H1 (cell line): ENCODE measurements around the gene TEAD1. TPM values are rescaled to one million over a fixed set of nuclear protein-coding genes. Genes with fewer than 3 reads are reported as not detected.

Source experiments
- ASH2L ChIP-seq: fragments of 200-600, 300-600 bp; sonication (generic); IDR thresholded peaks from one replicate; pipeline ENCODE4 v1.7.1; 2017; ENCODE audit warnings: low read length
- BACH1 ChIP-seq: IDR thresholded peaks from 2 replicates; pipeline ENCODE4 v1.6.1; 2012; ENCODE audit warnings: low read length, improper control_type of control experiment
- CBX5 ChIP-seq: fragments of 300-800, 300-1000 bp; sonication (generic); IDR thresholded peaks from 2 replicates; pipeline ENCODE4 v1.7.1; 2016; ENCODE audit warnings: antibody characterized with exemption, low read length, low read depth
- CBX8 ChIP-seq: fragments of 300-800, 300-1000 bp; sonication (generic); IDR thresholded peaks from 2 replicates; pipeline ENCODE4 v1.7.1; 2016; ENCODE audit warnings: low read depth, low read length, borderline replicate concordance
- CHD1 ChIP-seq: IDR thresholded peaks from 2 replicates; pipeline ENCODE4 v1.6.1; 2012; ENCODE audit warnings: low read depth, low read length, improper control_type of control experiment
- CREB1 ChIP-seq: IDR thresholded peaks from 2 replicates; pipeline ENCODE4 v1.6.1; 2012; ENCODE audit warnings: inconsistent platforms
- EP300 ChIP-seq, 2 experiments: IDR thresholded peaks; 1 replicate in 1 of 2; 2 replicates in 1 of 2; pipeline ENCODE4 v1.6.1; 2011 to 2012; ENCODE audit warnings: low read depth in 2 of 2, low read length in 2 of 2, mild to moderate bottlenecking in 2 of 2, borderline replicate concordance in 1 of 2, inconsistent platforms in 1 of 2, moderate library complexity in 1 of 2
- HDAC2 ChIP-seq, 2 experiments: fragments of 300-600 bp in 1 of 2; sonication (generic) in 1 of 2; IDR thresholded peaks; 2 replicates each; pipeline ENCODE4 v1.6.1; 2011 to 2012; ENCODE audit warnings: low read depth in 2 of 2, low read length in 2 of 2, mild to moderate bottlenecking in 2 of 2, moderate library complexity in 2 of 2, borderline replicate concordance in 1 of 2, inconsistent platforms in 1 of 2
- JUN ChIP-seq: IDR thresholded peaks from 2 replicates; pipeline ENCODE4 v1.6.1; 2011; ENCODE audit warnings: low read depth, mild to moderate bottlenecking, improper control_type of control experiment, low read length
- POLR2A ChIP-seq, 2 experiments: IDR thresholded peaks; 1 replicate in 1 of 2; 2 replicates in 1 of 2; pipeline ENCODE4 v1.6.1; 2011; ENCODE audit warnings: low read depth in 2 of 2, low read length in 2 of 2, mild to moderate bottlenecking in 2 of 2; ENCODE audit errors: control extremely low read depth in 1 of 2
- RAD21 ChIP-seq, 2 experiments: IDR thresholded peaks in 1 of 2; conservative IDR thresholded peaks in 1 of 2; 2 replicates each; pipeline ENCODE4 v1.6.1; 2011; ENCODE audit warnings: low read depth in 2 of 2, low read length in 2 of 2, improper control_type of control experiment in 1 of 2, inconsistent platforms in 1 of 2, mild to moderate bottlenecking in 1 of 2, moderate library complexity in 1 of 2
- RFX5 ChIP-seq: IDR thresholded peaks from 2 replicates; pipeline ENCODE4 v1.6.1; 2011; ENCODE audit warnings: low read depth, low read length, improper control_type of control experiment, borderline replicate concordance
- SIRT6 ChIP-seq: IDR thresholded peaks from one replicate; pipeline ENCODE4 v1.7.1; 2012; ENCODE audit warnings: low read length, inconsistent platforms
- SP1 ChIP-seq: IDR thresholded peaks from 2 replicates; pipeline ENCODE4 v1.6.1; 2011; ENCODE audit warnings: low read depth, low read length
- SP2 ChIP-seq: IDR thresholded peaks from 2 replicates; pipeline ENCODE4 v1.6.1; 2012; ENCODE audit warnings: mild to moderate bottlenecking, low read length, inconsistent platforms
- SUZ12 ChIP-seq: fragments of 200-600 bp; sonication (generic); IDR thresholded peaks from 2 replicates; pipeline ENCODE4 v1.6.1; 2012; ENCODE audit warnings: mild to moderate bottlenecking, inconsistent platforms, low read length, moderate library complexity, mixed read lengths
- TAF1 ChIP-seq: IDR thresholded peaks from 2 replicates; pipeline ENCODE4 v1.6.1; 2011; ENCODE audit warnings: mild to moderate bottlenecking, low read depth, low read length
- TBP ChIP-seq: IDR thresholded peaks from 2 replicates; pipeline ENCODE4 v1.6.1; 2011; ENCODE audit warnings: low read depth, low read length, improper control_type of control experiment
- TCF12 ChIP-seq: IDR thresholded peaks from 2 replicates; pipeline ENCODE4 v1.6.1; 2011; ENCODE audit warnings: low read depth, mild to moderate bottlenecking, low read length
- polyA plus RNA-seq, 7 experiments: library from polyadenylated mRNA; depleted of rRNA in 3 of 7; stranded (reverse) in 5 of 7; unstranded in 2 of 7; fragments of >200 nt in 5 of 7; fragments of 200-250 nt in 2 of 7; gene quantifications; 1 replicate in 5 of 7; 2 replicates in 1 of 7; 4 replicates in 1 of 7; pipeline versions ENCODE4 v1.2.1 to v1.2.3, GENCODE V29; 2011 to 2013; ENCODE audit warnings: missing spikeins in 2 of 7, mixed read lengths in 2 of 7
- total RNA-seq: library from RNA; stranded (reverse); fragmentation: NEBNext Ultra II Directional; extraction: Animal tissue kit (Norgen Biotek cat#: 25700); gene quantifications from 2 replicates; pipeline ENCODE4 v1.2.1, GENCODE V29; 2021
- TF ChIP-seq, protein P1 (sequence below): IDR thresholded peaks from 2 replicates; pipeline ENCODE4 v1.6.1; 2012; ENCODE audit warnings: inconsistent platforms
- TF ChIP-seq, protein P2 (sequence below): IDR thresholded peaks from 2 replicates; pipeline ENCODE4 v1.6.1; 2012; ENCODE audit warnings: inconsistent platforms
- TF ChIP-seq, protein P3 (sequence below): IDR thresholded peaks from 2 replicates; pipeline ENCODE4 v1.6.1; 2012; ENCODE audit warnings: low read length, inconsistent platforms
- TF ChIP-seq, protein P4 (sequence below): IDR thresholded peaks from 2 replicates; pipeline ENCODE4 v1.6.1; 2011; ENCODE audit warnings: low read depth, mild to moderate bottlenecking, low read length; ENCODE audit not compliant: insufficient read depth

TEAD1 gene
- total and polyA plus RNA-seq, 2 of the 8 experiments (the other 6 are each of a cell fraction or from before 2014, with no cell fraction given), result 15.6 to 67.4 TPM

DNA sequence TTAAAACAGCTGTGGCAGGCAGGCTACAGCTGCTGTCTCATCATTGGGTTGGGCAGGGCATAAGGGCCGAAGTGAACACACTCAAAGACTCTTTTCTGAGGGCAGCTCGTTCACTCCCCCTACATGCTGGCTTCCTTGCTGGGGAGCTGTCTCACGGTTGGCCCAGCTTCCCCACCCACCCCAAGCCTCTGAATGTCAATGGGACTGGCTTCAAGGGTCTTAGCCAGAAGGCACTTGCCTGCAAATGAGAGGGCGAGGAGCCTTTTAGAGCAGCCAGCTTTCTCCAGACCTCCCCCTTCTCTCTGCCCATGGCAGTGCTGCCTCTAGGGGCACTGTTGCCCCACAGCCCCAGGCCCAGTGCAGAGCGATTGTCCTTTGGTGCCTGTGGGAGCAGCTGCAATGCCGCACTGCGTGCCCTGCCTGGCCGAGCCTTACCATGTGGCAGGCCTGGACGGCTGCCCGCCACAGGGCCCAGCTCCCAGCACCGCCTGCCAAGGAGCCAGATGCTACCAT lies 240.2 kb downstream of the TEAD1 start (continued):
- TF ChIP-seq HDAC2 (IDR thresholded peaks at IDR 0.05; ENCODE audit: borderline replicate concordance in 1 of 2, low read depth in 2 of 2, low read length in 2 of 2) (peak in 1 of 2 experiments; percentile 76; a peak in 1 of 4 replicates), JUN (no peak), CHD1 (no peak), ASH2L (peak; percentile 28), EP300 (IDR thresholded peaks at IDR 0.05; ENCODE audit: borderline replicate concordance in 1 of 2, low read depth in 2 of 2, low read length in 2 of 2) (no peak; a peak in 1 of 3 replicates), RAD21 (IDR thresholded peaks at IDR 0.05 in 1 of 2, conservative IDR thresholded peaks at IDR 0.05 in 1 of 2; ENCODE audit: low read depth in 2 of 2, low read length in 2 of 2) (peak; percentile 72 to 76), SP1 (no peak), CREB1 (0 out of 2 replicates have a peak, but pooled peaks have one; percentile 12), POLR2A (IDR thresholded peaks at IDR 0.05; ENCODE audit: control extremely low read depth in 1 of 2, low read depth in 2 of 2, low read length in 2 of 2) (0 out of 3 replicates have a peak, but pooled peaks of 1 of the 2 experiments have one; percentile 30), TAF1 (peak; percentile 62), CBX8 (no peak), RFX5 (no peak), CBX5 (no peak), SIRT6 (no peak), TBP (peak; percentile 62; the same call in 1 of the 2 replicates), SP2 (no peak), BACH1 (no peak), TCF12 (peak; percentile 70; the same call in 1 of the 2 replicates), SUZ12 (no peak)
- TF ChIP-seq, protein P1, sequence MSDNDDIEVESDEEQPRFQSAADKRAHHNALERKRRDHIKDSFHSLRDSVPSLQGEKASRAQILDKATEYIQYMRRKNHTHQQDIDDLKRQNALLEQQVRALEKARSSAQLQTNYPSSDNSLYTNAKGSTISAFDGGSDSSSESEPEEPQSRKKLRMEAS, result peak; percentile 91
- TF ChIP-seq, protein P2, sequence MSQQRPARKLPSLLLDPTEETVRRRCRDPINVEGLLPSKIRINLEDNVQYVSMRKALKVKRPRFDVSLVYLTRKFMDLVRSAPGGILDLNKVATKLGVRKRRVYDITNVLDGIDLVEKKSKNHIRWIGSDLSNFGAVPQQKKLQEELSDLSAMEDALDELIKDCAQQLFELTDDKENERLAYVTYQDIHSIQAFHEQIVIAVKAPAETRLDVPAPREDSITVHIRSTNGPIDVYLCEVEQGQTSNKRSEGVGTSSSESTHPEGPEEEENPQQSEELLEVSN, result peak; percentile 54; the same call in 1 of the 2 replicates
- TF ChIP-seq, protein P3, sequence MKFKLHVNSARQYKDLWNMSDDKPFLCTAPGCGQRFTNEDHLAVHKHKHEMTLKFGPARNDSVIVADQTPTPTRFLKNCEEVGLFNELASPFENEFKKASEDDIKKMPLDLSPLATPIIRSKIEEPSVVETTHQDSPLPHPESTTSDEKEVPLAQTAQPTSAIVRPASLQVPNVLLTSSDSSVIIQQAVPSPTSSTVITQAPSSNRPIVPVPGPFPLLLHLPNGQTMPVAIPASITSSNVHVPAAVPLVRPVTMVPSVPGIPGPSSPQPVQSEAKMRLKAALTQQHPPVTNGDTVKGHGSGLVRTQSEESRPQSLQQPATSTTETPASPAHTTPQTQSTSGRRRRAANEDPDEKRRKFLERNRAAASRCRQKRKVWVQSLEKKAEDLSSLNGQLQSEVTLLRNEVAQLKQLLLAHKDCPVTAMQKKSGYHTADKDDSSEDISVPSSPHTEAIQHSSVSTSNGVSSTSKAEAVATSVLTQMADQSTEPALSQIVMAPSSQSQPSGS, result no peak
- TF ChIP-seq, protein P4, sequence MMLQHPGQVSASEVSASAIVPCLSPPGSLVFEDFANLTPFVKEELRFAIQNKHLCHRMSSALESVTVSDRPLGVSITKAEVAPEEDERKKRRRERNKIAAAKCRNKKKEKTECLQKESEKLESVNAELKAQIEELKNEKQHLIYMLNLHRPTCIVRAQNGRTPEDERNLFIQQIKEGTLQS, result no peak
